Cardiac fibroblast (primary cell): ENCODE measurements around the gene TBC1D9B.
"Not testable (repeated sequence)": the region's sequence is repeated elsewhere in the genome, so short reads cannot be mapped to it uniquely, and the experiment has no call there.

Source experiments
- DNase-seq, 2 donors: peaks; one replicate each; pipeline versions ENCODE4 v3.0.0 to v3.0.0-alpha.2; 2010; ENCODE audit warnings: low read depth in 2 of 2
- H3K4me3 ChIP-seq, 2 donors: replicated peaks in 1 of 2; 1 replicate in 1 of 2; 2 replicates in 1 of 2; pipeline ENCODE4 v1.5.1; 2011; ENCODE audit warnings: low read depth in 2 of 2, low read length in 2 of 2, mild to moderate bottlenecking in 2 of 2, moderate library complexity in 1 of 2
- CTCF ChIP-seq: IDR thresholded peaks from one replicate; pipeline ENCODE4 v1.5.1; 2011; ENCODE audit warnings: low read depth, mild to moderate bottlenecking, low read length, inconsistent platforms

TBC1D9B gene

GRCh38 chr5:179875741-179876609 is 31.7 kb downstream of the TBC1D9B start:
- no peak for DNase-seq
- H3K4me3 ChIP-seq: no peak overlapping the region
- TF ChIP-seq CTCF: no peak

DNA sequence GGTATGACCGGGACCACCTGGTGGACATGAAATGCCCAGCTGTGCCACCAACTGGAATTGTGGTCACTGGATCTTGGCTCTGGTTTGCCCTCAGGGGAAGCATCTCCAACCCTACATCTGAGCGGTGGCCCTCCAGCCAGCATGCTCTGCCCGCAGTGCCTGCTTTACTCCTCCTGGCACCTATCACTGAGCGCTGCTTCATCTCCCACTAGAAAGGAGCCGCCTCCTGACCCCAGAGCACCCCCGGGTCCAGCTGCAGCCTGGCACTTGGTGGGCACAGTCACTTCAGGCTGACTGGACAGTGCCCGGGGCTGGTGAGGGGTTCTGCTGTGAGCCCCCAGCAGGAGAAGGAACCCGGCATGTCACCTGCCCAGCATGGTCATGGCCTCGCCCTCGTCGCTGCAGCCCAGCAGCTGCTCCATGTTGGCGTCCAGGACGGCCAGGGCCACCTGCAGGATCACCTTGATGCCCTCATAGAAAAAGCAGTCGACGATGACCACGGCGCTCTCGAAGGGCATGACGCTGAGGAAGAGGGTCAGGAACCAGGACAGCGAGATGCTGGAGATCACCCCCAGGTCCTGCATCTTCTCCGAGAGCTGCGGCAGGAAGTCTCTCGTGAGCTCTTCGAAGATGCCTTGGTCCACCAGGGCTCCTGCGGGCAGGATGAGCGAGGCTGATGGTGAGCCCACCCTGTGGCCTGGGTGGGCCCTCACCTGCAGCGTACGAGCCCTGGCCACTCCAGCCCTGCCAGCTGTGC is 33.0 kb downstream of the TBC1D9B start:
- no peak for TF ChIP-seq CTCF
- H3K4me3 ChIP-seq: no peak overlapping the region
- DNase-seq: no peak

DNA sequence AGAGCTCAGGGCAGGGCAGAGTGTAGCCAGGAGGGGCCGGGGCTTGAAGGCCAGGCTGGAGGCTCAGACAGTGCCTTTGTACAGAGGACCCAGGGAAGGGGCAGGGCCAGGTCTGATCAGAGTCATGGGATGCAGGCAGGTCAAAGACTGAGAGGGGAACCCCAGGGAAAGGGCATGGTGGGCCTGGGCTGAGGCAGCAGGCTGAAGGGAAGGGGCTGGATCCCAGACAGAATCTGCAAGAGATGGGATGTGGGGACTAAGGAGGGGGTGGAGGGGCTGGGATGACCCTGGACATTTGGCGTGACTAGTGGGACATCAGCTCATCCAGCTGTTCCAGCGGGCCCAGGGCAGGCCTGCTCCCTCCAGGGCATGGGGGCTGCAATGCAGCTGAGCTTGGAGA is 33.6 kb downstream of the TBC1D9B start:
- H3K4me3 ChIP-seq: no peak overlapping the region
- DNase-seq: no peak
- TF ChIP-seq CTCF: no peak

DNA sequence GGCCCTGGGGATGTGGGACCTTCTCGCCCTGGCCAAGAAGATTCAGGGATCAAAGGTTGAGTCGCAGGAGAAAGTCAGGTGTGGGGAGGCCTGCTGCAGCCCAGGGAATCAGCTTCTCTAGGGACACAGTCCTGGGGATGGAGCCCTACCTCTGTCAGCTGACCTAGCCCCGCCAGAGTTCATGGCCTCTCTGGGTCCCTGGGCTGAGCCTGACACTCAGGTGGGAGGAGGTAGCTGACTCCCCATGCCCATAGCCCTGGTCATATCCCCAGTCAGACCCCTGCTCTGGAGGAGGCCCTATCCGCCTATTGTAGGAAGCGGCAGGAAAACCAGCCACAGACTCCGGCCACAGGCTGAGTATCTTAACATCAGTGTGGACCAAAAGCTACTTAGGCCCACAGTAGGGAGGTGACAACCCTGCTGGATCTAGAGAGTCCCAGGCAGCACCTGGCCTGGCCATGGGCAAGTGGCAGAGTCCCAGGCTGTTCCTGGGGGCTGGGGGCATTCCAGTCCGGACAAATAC is 34.0 kb downstream of the TBC1D9B start:
- DNase-seq: no peak
- no peak for TF ChIP-seq CTCF
- no peak overlapping the region for H3K4me3 ChIP-seq

GRCh38 chr5:179872828-179873575 is 34.7 kb downstream of the TBC1D9B start:
- no peak for TF ChIP-seq CTCF
- H3K4me3 ChIP-seq: no peak overlapping the region
- DNase-seq: no peak

GRCh38 chr5:179872055-179872827 is 35.5 kb downstream of the TBC1D9B start:
- no peak for DNase-seq
- H3K4me3 ChIP-seq: no peak overlapping the region
- no peak for TF ChIP-seq CTCF

- DNase-seq: not testable (repeated sequence)
Observed at GRCh38 chr5:179871533-179871932, 36.2 kb downstream of the TBC1D9B start.

More at GRCh38 chr5:179871533-179871932, 36.2 kb downstream of the TBC1D9B start:
- not testable (repeated sequence) for H3K4me3 ChIP-seq
